GM21619 (cell line): Measurements from ENCODE around the gene PDCD1.
"Not testable (repeated sequence)": the region's sequence is repeated elsewhere in the genome, so short reads cannot be mapped to it uniquely, and the experiment has no call there.

ENCODE experiments used
- ATAC-seq: cut with Tn5 transposase; IDR thresholded peaks from one replicate; pipeline ENCODE4 v1.9.1; 2021; ENCODE audit not compliant: unreplicated experiment

Gene PDCD1

GRCh38 chr2:241802421-241803318, 56.0 kb downstream of the PDCD1 start:
- no peak for ATAC-seq

- no peak for ATAC-seq
Observed at GRCh38 chr2:241801611-241802420, 56.9 kb downstream of the PDCD1 start.

- not testable (repeated sequence) for ATAC-seq
Observed at GRCh38 chr2:241800198-241800903, 58.3 kb downstream of the PDCD1 start.
